Measurements from ENCODE around the gene SUN2. TPM values are rescaled to one million over a fixed set of nuclear protein-coding genes. Genes with fewer than 3 reads are reported as not detected.

SUN2 gene
- total and polyA plus RNA-seq, 8 donors = 44.8 to 99.2 (median 76.4) TPM

- Histone ChIP-seq H3K4me1 (peaks cover 18 to 32% (median 29%) of the 10 kb centered on the region in 3 donors), H3K27ac (peak within 1 kb of the TSS; percentile 87 to 97 (median 92)), H3K27me3 (no peaks in the 10 kb centered on the region), H3K36me3 (no peaks in the 10 kb centered on the region), H3K9me3 (no peaks in the 10 kb centered on the region), H3K4me3 (peak within 1 kb of the TSS; percentile 87 to 99 (median 90))
- FAIRE-seq (peak; percentile 98), DNase-seq (peak; percentile 88 to 99 (median 98)), ATAC-seq (peak; percentile 74 to 89 (median 82))
- intact Hi-C loops (cut with DNase I) = no loop called here
- 0% methylated on average over 54 to 55 of the region's 55 CpGs for WGBS, 2 donors
- no peak for TF ChIP-seq CTCF (IDR thresholded peaks at IDR 0.05)
These were observed 50.3 kb downstream of the SUN2 start, which contains the start of gene GTPBP1 for GRCh38 chr22:38705235-38706100. Gene GTPBP1, plus strand, starts transcription at chr22:38705944. Its CDS starts 12 bp downstream, at chr22:38705956.

- H3K36me3 ChIP-seq = no peaks in the 10 kb centered on the region
- H3K4me1 ChIP-seq = peaks cover 18 to 32% (median 29%) of the 10 kb centered on the region in 3 donors
- no peak for TF ChIP-seq CTCF (IDR thresholded peaks at IDR 0.05)
- FAIRE-seq (no peak), ATAC-seq (no peak), DNase-seq (no peak)
- WGBS, 2 donors = 3 to 5% methylated on average over 10 of the region's 10 CpGs
- H3K4me3 ChIP-seq = peak overlapping the region in 2 of 4 donors; percentile 25 to 33
- peak overlapping the region; percentile 43 to 91 (median 75) for H3K27ac ChIP-seq
- intact Hi-C loops (cut with DNase I) = no loop called here
- no peaks in the 10 kb centered on the region for H3K27me3 ChIP-seq
- no peaks in the 10 kb centered on the region for H3K9me3 ChIP-seq
These were observed 51.1 kb downstream of the SUN2 start for GRCh38 chr22:38704654-38705234.

- Histone ChIP-seq H3K4me1 (peaks cover 35 to 46% (median 43%) of the 10 kb centered on the region in 3 donors), H3K27me3 (no peaks in the 10 kb centered on the region), H3K36me3 (no peaks in the 10 kb centered on the region), H3K9me3 (no peaks in the 10 kb centered on the region), H3K27ac (peak within 1 kb of the TSS; percentile 94 to 99 (median 97)), H3K4me3 (peak within 1 kb of the TSS; percentile 48 to 70 (median 62))
- intact Hi-C loops (cut with DNase I) = no loop called here
- WGBS, 2 donors = 0 to 1% methylated on average over 59 to 94 of the region's 94 CpGs
- ATAC-seq (peak; percentile 58 to 76 (median 70)), DNase-seq (peak; percentile 92 to 99 (median 96)), FAIRE-seq (no peak)
- no peak for TF ChIP-seq CTCF (IDR thresholded peaks at IDR 0.05)
These were observed 54.8 kb downstream of the SUN2 start, which contains the start of gene JOSD1 for GRCh38 chr22:38700789-38701628. Gene JOSD1, minus strand, starts transcription at chr22:38700943. Its CDS starts 956 bp downstream, at chr22:38699987.

GRCh38 chr22:38700270-38700788, 55.5 kb downstream of the SUN2 start:
- intact Hi-C loops (cut with DNase I) = no loop called here
- Histone ChIP-seq H3K36me3 (no peaks in the 10 kb centered on the region), H3K27ac (peak overlapping the region; percentile 94 to 99 (median 97)), H3K4me1 (peaks cover 38 to 46% (median 43%) of the 10 kb centered on the region in 3 donors), H3K9me3 (no peaks in the 10 kb centered on the region), H3K4me3 (peak overlapping the region; percentile 47 to 70 (median 62)), H3K27me3 (no peaks in the 10 kb centered on the region)
- FAIRE-seq (no peak), ATAC-seq (peak; percentile 26 to 49 (median 30)), DNase-seq (peak in 4 of 6 donors; percentile 62 to 88 (median 82))
- no peak for TF ChIP-seq CTCF (IDR thresholded peaks at IDR 0.05)
- WGBS, 2 donors = 0% methylated on average over 28 to 57 of the region's 57 CpGs

All from pancreas (tissue), 10 donors.